AG20443 (cell line): ENCODE results near the gene USH2A.

ENCODE experiments used
- DNase-seq: peaks from one replicate; pipeline ENCODE4 v3.0.0; 2012; ENCODE audit warnings: low spot score, mixed read lengths

Gene USH2A

DNA sequence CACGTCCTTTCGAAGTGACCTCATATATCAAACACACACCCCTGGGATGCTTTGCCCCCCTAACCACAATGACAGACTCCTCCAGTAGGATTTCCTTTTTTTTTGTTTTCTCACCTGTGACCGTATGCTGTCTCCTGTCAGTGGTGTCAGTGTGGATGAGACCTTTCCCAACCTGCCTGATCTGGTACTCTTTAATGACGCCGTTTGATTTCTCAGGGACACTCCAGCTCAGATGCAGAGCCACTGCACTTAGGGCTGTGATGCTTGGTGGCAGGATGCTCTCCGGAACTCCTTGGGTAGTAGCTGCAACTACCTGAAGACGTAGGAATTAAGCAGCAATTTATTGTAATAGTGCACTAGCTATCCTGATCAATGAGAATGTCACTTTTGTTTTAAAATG lies 643.5 kb downstream of the USH2A start:
- DNase-seq = no peak

DNA sequence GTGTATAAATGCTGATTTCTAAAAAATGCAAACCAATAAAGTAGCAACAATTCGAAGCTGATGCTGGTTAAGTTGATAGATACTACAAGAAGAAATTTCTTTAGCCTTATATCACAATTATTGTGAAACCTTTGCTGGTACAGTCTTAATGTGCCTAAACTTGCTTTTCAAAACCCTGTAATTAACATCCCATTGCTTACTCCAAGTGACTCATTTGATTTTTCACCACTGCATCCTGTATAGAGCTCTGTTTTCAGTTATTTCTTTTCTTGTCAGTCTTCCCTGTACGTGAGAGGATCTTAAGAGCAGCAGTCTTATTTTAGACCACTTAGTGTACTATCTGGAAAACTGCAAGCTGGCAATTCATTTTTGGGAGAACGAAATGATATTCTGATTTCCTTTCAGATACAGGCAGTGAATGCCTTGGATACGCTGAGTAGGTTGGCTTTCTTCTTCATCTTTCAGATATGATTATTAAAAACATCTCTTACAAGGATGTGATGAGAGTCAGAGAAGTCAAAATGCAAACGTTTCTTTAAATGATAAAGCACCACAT lies 645.8 kb downstream of the USH2A start:
- peak; percentile 9 for DNase-seq

DNA sequence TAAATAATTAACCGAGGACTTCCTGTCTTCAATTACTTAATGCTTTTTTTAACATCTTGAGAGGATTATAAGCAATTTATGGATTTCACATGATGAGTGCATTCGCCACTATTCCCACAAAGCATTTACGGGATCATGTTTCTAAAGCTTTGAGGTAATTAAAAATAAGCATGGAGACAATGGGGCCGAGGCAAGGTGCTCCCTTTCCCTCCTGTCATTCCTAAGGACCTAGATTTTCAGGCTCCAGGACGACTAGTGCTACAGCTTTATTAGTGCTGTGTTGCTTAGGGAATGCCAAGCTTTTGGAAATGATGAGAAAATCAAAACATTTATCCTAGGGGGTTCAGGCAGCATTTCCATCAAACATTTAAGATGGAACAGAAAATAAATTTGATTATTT lies 646.9 kb downstream of the USH2A start:
- DNase-seq = no peak

DNA sequence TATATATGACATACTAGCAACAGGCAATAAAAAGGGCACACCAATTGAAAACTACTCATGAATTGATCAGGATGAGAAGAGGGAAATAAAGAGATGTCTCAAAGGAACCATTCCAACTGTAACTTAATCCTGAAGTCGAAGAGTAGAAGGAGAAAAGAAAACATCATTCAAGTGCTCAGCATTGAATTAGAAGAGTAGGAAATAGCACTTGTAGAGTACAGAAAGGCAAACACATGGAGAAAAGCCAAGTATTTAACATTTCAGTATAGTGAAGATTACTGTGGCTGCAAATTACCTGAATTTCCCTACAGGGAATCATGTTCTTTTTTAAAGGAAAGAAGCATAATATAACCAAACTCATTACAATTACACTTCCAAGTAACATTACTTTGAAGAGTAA lies 651.1 kb downstream of the USH2A start:
- no peak for DNase-seq

DNA sequence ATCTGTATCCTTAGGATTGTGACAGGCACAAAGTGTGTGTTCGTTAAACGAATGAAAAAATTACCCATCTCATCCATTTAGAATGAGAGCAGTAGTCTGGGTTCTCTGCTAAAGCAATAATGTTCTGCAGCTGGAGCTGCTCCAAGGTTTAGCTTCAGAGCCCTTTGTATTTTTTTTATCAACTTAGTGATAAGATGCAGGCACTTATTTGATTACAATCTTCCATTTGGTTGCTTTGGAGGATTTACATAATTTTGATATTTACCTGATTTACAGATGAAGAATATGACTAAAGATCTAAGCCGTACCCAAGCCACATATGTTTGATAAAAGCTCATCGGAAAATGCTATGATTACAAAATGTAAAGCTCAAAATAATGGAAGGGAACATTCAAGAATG lies 654.9 kb downstream of the USH2A start:
- no peak for DNase-seq

DNA sequence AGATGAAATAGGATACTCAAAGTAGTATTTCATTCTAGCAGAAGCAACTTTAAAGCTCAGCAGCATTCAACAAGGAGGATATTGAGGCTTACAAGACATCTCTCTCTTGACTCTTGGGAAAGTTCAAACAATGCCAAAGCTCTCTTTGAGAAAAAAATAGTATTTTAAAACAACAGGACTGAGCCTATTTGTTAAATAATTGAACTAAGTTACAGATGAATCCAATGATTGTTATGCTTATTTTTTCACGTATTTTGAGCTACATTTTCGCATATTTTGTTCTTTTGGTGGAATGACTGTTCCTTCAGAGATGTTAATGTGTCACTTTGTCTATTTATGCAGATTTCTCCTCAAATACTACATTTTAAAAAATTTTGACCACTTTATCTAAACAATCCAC lies 655.5 kb downstream of the USH2A start:
- no peak for DNase-seq

DNA sequence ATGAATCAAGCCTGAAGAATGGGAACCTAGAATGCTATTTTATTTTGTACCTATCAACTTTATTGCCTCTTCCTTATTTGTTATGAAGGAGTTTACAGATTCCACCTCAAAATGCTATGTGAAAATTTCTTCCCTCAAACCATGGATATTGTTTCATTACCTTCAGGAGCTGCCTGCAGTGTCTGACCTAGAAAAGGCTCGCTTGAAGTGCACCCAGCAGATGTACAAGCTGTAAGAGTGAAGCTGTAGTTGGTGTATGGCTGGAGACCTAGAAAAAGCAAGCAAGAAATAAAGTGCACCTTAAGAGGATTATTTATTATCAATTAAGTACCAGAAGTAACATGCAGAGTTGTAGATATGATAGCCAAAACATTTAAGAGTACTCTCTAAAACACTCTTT lies 656.7 kb downstream of the USH2A start:
- no peak for DNase-seq

DNA sequence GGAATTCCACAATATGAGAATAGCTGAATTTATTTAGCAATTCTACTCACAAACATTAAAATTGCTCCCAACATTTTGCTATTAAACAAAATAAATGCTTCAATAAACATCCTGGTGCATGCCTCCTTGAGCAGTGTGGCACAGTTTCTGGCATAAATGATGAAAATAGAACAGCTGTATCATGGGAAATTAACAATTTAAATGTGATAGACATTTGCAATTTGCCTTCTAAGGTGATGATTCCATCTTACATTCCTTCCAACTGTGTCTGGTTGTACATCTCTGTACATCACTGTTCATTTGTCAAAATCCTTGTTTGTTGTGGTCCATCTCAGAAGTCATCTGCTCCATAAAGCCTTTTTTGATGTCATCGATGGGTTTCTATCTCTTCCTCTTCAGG lies 657.4 kb downstream of the USH2A start:
- no peak for DNase-seq

DNA sequence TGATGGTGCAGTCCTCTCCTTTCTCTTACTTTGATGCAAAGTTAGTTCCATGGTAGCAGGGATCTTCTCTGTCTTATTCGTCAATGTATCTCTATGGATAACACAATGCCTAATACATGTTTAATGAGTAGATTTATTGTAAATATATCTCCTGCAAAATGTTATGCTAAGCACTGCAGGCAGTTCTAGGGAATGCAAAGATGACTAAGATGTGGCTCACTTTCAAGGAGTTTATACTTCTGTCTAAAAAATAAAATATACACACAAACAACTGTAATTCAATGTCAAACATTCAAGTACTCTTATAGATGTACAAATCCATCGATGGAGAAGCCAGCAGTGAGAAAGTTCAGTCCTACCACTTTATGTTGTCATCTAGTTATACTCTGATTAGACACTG lies 661.8 kb downstream of the USH2A start:
- no peak for DNase-seq

DNA sequence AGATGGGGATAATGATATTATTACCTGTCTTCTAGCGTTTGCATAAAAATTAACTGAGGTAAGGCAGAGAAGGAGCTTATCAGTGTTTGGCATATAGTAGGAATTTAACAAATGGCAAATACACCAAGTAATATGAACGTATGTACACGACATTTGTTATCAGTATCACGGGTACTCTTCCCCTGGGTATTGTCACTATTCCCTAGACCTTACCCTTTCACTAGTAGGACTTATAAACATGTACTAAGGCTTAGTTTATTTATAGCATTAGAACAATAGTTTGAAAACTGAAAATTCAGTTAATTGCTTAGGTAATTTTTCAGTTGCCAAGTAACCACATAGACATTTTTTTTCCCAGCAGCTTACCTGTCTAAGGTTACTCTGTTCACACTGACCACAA lies 669.1 kb downstream of the USH2A start:
- DNase-seq = no peak

DNA sequence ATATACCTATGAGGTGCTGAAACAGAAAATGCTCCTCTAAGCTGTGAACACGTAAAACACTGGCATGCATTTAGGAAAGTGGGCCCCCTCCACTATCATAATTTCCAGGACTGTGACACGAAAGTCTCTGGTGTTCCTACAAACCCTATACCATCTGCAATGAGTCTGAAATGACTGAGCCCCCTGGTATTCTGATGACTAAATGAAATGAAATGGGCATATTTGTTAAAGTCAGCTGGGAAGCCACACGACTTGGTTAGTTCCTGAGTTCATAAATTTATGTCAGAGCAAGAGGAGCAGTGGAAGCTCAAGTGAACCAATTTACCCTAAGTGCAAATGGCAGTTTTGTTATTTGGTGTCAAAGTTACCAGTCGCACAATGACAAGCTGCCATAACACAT lies 673.8 kb downstream of the USH2A start:
- peak; percentile 57 for DNase-seq

DNA sequence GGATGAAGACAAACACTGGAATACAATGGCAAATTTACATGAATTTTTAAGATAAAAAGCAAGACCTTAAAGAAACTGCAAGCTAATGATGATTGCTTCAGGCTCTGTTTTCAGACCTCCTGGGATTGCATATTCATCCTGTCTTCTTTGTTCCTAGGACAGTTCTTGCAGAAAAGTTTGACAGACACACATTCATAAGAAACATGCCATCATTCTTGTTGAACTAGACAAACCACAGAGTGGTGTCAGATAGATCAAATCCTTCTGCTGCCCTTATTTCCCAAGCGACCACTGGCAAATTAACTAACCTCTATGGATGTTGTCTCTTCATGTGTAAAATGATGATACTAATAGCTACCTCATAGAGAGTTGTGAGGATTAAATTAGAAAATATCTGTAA lies 674.8 kb downstream of the USH2A start:
- DNase-seq = no peak

DNA sequence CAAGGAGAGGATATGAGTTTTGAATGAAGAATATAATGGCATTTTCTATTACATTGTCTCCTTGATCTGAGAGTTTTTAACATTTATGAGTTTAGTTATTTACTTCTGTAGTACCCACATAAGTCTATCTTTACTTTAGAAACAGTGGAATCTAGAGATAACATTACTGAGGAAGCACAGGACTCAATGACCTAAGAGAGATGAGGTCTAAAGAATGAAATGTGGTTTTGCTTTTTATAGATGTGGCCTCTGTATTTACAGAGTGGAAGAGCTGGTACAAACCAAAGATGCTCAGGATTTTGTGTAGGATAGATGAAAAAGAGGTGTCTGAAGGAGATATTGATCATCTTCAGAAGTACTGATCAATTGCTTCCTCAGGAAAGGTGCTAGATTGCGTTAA lies 678.8 kb downstream of the USH2A start:
- DNase-seq = no peak

DNA sequence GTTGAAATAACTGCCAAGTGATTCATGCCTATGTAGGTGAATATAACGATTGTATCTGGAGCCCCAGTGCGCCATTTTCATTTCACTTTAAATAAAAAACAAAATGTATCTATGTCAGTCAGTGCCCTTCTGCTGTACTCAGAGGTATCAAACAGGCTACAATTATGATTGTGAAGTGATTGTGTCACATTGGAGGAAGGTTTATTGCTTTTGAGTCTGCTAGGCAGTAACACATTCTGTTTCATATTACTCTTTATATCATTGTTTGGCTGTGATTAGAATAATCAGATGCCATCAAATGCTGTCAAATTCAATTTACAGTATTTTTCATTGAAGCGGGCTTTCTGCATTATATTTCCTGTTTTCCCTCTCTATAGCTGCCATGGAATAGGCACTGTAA lies 684.2 kb downstream of the USH2A start:
- no peak for DNase-seq

DNA sequence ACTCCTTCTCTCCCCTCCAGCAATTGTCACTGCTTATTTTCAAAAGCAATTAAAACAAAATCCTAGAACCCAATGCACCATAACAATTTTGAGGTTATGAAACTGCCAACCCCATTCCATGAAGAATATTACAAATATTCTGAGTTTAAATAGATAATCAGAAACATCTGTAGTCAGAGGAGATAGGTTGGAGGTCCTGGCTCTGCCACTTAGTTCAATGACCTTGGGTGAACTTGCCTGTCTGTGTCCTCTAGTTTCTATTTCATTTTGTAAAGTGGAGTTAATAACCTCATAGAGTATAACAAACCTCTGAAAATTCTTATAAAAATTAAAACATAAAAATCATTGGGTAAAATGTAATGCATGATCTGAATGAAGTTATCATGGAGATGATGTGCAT lies 691.5 kb downstream of the USH2A start:
- DNase-seq = peak; percentile 10

DNA sequence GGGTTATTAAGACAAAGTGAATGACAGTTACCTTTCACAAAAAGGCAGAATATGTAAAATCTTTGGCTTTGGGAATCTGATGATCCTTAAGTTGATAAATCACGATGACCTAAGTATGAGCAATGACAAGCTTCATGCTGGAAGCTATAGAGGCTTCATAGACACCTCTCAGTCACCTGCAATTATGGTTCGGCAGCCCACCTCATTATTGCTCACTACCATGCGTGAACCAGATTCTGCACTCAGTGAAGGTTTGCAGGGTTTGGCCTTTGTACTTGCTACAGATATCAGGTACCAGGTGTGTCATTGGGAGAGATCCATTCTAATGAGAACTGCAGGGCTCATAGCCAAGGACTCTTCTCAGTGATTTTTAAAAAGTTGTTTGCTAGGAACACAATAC lies 692.6 kb downstream of the USH2A start:
- no peak for DNase-seq

DNA sequence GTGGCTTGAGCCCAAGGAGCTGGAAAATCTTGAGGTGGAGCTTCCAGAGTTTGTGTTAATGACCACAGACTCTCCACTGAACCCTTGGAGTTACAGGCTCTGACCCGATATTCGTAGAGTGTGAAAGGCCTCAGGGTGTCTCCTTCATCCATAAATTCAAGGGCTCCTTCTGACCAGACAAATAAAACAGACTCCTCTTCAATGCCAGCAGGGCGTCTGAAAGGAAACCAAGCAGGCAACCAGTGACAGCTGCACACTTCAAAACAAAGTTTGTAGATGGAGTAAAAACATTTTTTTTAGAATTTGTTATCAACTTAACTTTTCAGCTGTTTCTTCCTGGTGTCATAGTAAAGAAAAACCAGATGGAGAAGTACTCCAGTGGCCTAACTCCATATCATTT lies 695.1 kb downstream of the USH2A start:
- no peak for DNase-seq

DNA sequence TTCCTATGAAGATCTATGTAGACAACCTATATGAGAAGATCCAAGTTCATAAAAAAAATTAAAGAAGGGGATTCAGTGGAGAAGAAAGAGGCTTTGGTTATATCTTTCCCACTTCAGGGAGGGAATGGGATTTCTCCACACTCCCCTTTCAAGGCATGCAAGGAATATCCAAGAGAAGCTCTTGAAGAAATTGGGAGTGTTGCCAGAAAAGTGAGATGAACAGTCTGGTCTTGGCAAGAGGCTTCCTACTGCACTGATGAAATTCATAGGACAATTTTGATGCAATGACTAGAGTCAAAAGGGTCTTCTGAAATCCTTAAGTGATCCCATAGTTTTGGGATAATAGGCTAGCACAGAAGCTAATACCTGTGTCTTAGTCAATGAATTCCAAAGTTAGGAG lies 703.1 kb downstream of the USH2A start:
- no peak for DNase-seq

DNA sequence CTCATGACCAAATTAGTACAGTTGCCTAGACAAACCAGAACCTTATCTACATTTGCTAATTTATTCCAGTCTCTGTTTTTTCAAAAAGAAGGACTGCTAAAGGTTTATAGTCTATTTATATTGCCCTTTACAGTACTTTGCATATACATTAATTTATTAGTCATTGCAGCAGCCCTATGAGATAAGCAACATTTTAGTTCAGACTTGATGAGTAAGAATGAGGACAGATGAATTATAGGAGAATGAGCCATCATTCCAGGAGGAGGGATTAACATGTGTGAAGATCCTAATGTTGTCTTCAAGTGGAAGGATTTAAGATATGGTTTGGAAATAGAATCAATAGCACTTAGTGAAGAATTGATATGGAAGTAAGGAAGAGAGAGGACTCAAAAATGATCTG lies 703.7 kb downstream of the USH2A start:
- no peak for DNase-seq

DNA sequence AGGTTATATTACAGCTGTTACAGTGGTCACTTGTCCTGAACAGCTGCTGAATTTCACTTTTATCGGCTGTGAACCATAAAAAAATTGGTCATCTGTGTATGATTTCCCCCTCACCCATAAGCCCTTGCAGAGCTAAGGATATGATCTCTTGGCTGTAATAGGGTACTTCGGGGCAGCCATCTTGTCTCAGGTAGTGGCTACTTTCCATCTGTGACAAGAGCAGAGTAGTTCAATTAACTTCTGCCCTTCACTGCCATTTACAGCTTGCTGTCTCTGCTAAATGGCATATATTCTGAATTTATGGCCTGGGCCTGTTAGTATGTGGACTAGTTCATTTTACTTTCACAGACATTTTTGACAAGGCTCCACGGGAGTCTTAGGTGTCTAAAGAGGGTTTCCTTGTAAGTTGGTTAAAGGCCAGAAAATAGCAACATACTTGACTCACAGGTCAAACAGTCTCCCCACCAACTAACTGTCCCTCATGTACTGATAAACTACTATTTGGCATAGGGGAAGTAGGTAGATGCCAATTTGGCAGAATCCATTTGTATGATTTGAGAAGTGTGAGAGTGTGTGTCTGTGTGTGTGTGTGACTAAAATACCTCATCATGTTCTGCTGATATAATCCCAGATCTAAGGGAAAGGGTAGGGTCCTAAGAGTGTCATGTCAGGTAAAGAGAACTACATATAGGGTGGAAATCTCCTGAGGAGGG lies 704.5 kb downstream of the USH2A start:
- DNase-seq = no peak

DNA sequence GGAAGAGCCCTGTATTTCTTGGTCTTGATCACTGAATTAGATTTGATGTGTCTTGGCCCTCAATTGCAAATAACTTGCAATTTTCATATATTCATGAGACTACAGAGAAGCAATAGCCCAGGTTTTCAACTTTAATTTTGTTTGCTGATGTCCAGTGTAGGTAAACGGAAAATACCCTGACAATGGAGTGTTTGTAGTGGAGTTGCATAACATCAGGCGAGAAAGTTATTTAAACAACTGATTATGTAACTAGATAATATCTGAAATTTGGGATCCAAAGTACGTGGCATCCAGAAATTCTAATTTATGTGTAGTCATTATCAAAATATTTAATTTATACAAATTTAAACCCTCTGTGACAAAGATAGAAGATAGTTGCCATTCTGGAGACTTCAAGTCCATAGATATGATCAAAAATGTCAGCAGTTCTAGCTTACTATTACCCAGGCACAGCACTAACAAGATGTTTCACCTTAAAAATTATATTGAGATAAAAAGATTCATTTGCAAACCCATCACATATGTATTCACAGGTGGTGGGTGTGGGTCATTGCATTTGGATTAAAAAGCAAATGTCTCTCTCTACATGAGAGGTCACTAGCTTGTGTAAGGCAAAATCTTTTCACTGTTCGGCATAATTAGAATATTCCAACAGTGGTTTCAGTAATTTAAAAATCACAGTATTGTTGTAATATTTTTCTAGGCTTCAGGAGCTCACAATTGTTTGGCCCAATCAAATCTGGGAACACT lies 705.4 kb downstream of the USH2A start:
- DNase-seq = no peak

DNA sequence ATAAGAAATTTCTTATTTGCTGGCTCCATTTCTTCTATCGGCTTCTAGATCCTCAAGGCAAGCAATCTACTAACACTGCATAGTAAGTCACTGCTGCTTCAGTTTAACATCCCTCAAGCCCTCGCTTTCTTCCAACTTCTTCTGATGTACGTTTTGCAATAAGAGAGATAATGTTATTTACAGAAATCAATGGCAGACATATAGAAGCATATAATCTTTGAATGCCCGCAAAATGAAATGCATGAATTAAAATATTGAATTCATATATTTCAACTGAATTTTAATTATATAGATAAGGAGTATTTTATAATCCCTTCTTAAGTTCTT lies 712.4 kb downstream of the USH2A start:
- DNase-seq = no peak

DNA sequence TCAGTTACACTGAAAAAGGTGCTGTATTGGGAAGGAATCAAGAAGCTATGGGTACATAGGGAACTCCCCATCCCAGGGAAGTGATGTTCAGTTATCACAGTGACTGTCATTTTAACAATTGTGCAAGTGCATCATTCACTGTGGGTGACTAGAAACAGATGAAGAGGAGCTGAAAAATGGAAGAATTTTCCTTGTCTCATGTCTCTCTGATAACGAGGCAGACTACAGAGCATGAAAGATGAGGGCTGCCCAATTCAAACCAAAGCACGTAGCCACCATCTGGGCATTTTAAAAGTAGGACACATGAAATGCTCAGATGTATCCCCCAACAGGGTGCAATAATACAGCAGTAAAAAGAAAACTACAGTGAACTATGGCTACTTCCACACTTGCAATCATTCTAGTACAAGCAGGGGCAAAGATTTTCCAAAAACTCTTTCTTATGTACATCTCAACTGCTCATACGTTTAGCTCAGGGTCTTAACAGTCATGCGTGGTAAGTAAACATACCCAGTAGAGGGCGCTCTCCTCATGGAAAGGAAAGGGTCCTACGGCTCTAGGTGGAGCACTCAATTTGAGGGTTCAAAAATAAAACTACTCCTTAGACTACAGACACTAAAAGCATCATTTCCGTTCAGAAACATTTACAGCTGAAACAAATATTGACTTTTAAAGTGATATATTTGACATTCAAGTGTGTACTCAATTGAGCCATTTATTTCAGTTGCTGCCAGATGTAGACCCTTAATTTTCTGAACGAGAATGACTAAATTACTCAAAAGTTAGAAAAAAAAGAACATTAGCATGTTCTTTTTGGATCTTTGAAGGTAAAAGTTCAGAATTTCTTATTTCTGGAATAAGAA lies 713.0 kb downstream of the USH2A start:
- DNase-seq = peak; percentile 45
